Testis (tissue), 2 donors: ENCODE measurements around the gene IER3.

Experiments used
- POLR2A ChIP-seq: fragments of 450-650 bp; IDR thresholded peaks from one replicate; pipeline ENCODE4 v1.6.1; 2017; ENCODE audit warnings: antibody characterized with exemption, mild to moderate bottlenecking, moderate library complexity
- TF ChIP-seq, protein P1 (sequence below), 3 experiments: fragments of 450-650 bp in 2 of 3; fragments of 200-600 bp in 1 of 3; sonication (generic) in 1 of 3; IDR thresholded peaks; one replicate each; pipeline ENCODE4 v1.5.1; 2016 to 2019; ENCODE audit warnings: antibody characterized with exemption in 3 of 3, mild to moderate bottlenecking in 2 of 3, moderate library complexity in 1 of 3

DNA sequence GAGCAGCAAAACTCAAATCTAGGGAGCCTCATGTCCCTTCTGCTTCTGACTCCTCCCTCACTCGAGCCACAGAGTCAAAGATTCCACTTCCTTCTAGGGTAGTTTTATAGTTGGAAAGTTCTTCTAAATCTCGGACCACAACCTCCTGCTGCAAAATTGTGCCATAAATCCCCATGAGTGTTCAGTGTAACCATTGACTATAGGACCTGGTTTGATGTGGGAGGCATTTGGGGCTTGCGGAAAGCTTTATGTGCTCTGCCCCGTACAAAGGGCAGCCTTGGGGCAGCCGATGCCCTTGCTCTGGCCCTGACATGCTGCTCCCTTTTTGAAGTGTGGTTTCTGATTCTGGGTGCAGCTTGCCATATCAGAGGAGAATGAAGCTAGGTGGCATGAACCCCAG lies 43.6 kb upstream of the IER3 start:
- TF ChIP-seq, protein P1, sequence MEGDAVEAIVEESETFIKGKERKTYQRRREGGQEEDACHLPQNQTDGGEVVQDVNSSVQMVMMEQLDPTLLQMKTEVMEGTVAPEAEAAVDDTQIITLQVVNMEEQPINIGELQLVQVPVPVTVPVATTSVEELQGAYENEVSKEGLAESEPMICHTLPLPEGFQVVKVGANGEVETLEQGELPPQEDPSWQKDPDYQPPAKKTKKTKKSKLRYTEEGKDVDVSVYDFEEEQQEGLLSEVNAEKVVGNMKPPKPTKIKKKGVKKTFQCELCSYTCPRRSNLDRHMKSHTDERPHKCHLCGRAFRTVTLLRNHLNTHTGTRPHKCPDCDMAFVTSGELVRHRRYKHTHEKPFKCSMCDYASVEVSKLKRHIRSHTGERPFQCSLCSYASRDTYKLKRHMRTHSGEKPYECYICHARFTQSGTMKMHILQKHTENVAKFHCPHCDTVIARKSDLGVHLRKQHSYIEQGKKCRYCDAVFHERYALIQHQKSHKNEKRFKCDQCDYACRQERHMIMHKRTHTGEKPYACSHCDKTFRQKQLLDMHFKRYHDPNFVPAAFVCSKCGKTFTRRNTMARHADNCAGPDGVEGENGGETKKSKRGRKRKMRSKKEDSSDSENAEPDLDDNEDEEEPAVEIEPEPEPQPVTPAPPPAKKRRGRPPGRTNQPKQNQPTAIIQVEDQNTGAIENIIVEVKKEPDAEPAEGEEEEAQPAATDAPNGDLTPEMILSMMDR (IDR thresholded peaks at IDR 0.05), result no peak
- TF ChIP-seq POLR2A, result no peak
